GM23338 (cell line): ENCODE measurements around the gene NDUFB1.

Experiments used
- EZH2 ChIP-seq: fragments of 200-600 bp; sonication (generic); IDR thresholded peaks from one replicate; pipeline ENCODE4 v1.8.0; 2017; ENCODE audit warnings: antibody characterized with exemption, mild to moderate bottlenecking, low read depth; ENCODE audit not compliant: unreplicated experiment
- POLR2AphosphoS5 ChIP-seq: IDR thresholded peaks from 2 replicates; pipeline ENCODE4 v1.6.1; 2016; ENCODE audit warnings: antibody characterized with exemption, low read depth
- REST ChIP-seq: IDR thresholded peaks from one replicate; pipeline ENCODE4 v1.6.1; 2018; ENCODE audit warnings: antibody characterized with exemption; ENCODE audit not compliant: unreplicated experiment
- TF ChIP-seq, protein P1 (sequence below), 2 experiments: fragments of 200-600 bp in 1 of 2; sonication (generic) in 1 of 2; conservative IDR thresholded peaks; 2 replicates each; pipeline versions ENCODE4 v1.5.1 to v1.6.1; 2016 to 2017; ENCODE audit warnings: antibody characterized with exemption in 2 of 2, low read depth in 2 of 2, mild to moderate bottlenecking in 2 of 2, moderate library complexity in 1 of 2

DNA sequence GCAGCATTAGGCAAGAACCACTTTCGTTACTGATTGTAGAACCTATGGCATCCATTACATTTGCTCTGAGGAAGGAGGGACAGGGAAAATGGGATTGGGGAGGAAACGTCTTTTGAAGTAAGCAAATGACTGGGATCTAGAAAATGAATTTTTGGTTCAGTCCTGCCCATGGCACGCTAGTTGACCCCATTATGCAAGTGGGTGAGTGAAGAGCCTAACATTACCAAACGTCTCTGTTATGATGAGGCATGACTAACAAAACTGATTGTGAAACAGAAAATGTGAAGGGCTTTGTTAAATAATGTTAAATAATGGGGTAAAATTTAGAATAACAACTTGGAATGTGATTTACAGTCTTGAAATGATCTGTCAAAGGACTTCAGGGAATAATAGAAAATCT, 39.1 kb upstream of the NDUFB1 start:
- TF ChIP-seq, protein P1, sequence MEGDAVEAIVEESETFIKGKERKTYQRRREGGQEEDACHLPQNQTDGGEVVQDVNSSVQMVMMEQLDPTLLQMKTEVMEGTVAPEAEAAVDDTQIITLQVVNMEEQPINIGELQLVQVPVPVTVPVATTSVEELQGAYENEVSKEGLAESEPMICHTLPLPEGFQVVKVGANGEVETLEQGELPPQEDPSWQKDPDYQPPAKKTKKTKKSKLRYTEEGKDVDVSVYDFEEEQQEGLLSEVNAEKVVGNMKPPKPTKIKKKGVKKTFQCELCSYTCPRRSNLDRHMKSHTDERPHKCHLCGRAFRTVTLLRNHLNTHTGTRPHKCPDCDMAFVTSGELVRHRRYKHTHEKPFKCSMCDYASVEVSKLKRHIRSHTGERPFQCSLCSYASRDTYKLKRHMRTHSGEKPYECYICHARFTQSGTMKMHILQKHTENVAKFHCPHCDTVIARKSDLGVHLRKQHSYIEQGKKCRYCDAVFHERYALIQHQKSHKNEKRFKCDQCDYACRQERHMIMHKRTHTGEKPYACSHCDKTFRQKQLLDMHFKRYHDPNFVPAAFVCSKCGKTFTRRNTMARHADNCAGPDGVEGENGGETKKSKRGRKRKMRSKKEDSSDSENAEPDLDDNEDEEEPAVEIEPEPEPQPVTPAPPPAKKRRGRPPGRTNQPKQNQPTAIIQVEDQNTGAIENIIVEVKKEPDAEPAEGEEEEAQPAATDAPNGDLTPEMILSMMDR (conservative IDR thresholded peaks at IDR 0.05; ENCODE audit: low read depth in 2 of 2), result no peak
- TF ChIP-seq EZH2, result no peak
- no peak for TF ChIP-seq POLR2AphosphoS5
- no peak for TF ChIP-seq REST
